Pons (tissue), 1 donor: ENCODE measurements around the gene MOB3B.
A peak's percentile ranks its signal among the peaks of the same experiment; 100 is the strongest.

Source experiments
- DNase-seq: peaks from one replicate; pipeline ENCODE4 v3.0.0-alpha.2; 2016; ENCODE audit warnings: low spot score

MOB3B gene

DNA sequence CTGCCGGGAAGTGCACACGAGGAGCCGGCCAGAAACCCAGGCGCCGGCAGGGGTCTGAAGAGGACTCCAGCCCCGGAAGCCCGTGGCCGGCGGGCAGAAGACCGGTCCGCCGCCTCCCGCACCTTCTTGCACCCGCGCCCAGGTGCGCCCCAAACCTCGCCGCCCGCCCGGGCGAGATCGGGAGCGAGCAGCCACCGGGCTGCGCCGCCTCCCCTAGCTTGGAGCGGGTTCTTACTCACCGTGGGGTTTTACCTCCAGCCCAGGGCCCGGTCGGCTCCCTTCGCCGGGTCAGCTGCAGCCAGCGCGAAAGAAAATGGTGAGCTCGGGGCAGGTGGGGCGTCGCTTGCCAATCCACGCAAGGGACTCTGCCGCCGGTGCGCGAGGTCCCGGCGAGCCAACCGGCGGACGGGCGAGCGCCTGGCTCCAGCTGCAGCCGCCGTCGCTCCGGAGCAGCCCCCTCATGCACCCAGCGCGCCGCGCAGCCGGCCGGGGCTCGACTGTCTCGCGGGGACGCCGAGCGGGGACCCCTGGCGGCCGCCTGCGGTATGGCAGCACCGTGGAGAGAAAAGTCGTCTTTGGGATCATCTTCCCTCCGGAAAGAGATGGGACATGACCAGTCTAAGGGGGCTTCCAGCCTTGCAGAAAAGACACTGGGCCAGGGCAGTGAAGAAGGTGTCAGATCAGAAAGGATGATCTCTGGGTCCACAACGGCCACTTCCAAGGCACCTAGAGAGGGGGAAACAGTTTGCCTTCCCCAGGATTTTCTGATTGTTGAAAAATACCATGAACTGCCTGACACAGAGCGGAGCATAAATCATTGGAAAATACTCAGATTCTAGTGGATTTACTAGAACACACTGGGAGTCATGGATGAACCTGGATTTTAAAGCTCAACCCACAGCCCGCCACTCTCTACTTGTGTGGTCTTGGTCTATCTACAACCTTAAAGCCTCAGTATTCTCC lies at the start of gene MOB3B:
Gene MOB3B (minus strand): TSS at position 499 of the 963 bp plus-strand sequence. CDS start 74,264 bp downstream, outside the sequence.
- DNase-seq = peak; percentile 78

DNA sequence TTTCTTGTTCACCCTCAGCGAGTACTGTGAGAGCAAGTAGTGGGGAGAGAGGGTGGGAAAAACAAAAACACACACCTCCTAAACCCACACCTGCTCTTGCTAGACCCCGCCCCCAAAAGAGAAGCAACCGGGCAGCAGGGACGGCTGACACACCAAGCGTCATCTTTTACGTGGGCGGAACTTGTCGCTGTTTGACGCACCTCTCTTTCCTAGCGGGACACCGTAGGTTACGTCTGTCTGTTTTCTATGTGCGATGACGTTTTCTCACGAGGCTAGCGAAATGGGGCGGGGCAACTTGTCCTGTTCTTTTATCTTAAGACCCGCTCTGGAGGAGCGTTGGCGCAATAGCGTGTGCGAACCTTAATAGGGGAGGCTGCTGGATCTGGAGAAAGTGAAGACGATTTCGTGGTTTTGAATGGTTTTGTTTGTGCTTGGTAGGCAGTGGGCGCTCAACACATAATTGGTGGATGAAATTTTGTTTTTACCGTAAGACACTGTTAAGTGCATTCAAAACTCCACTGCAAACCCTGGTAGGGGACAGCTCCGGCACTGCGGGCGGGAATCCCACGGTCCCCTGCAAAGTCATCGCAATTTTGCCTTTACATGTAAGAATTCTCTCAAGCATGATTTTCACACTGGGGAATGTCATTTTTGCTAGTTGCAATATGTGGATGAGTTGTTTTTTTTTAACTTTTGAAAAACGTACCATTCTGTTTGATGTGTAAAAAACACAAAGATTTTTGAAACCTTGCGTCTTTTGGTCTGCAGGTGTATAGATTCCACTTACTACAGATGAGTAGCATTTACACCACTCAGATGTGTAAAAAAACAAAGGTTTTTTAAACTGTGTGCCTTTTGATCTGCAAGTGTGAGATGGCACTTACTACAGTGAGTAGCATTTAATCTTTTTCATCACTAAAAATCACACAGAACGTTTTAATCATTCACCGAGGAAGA lies 44.3 kb upstream of the MOB3B start:
- peak; percentile 99 for DNase-seq

DNA sequence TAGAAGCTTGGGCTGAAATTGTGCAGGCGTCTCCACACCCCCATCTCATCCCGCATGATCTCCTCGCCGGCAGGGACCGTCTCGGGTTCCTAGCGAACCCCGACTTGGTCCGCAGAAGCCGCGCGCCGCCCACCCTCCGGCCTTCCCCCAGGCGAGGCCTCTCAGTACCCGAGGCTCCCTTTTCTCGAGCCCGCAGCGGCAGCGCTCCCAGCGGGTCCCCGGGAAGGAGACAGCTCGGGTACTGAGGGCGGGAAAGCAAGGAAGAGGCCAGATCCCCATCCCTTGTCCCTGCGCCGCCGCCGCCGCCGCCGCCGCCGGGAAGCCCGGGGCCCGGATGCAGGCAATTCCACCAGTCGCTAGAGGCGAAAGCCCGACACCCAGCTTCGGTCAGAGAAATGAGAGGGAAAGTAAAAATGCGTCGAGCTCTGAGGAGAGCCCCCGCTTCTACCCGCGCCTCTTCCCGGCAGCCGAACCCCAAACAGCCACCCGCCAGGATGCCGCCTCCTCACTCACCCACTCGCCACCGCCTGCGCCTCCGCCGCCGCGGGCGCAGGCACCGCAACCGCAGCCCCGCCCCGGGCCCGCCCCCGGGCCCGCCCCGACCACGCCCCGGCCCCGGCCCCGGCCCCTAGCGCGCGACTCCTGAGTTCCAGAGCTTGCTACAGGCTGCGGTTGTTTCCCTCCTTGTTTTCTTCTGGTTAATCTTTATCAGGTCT lies 43.5 kb upstream of the MOB3B start, which contains the start of gene C9orf72:
Gene C9orf72 (minus strand): TSS at position 564 of the 716 bp plus-strand sequence. CDS start 6,361 bp downstream, outside the sequence.
- DNase-seq = no peak

DNA sequence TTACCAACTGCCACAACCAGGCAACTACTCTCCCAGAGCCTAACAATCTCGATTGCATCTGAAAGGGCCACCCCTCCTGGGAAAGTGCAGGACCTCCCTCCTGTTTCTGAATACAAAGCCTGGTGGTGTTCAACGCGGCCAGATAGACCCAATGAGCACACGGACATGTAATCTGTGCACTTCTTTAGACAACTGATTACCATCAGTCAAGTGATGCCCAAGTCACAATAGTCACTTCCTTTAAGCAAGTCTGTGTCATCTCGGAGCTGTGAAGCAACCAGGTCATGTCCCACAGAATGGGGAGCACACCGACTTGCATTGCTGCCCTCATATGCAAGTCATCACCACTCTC lies 42.9 kb upstream of the MOB3B start:
- peak; percentile 85 for DNase-seq

DNA sequence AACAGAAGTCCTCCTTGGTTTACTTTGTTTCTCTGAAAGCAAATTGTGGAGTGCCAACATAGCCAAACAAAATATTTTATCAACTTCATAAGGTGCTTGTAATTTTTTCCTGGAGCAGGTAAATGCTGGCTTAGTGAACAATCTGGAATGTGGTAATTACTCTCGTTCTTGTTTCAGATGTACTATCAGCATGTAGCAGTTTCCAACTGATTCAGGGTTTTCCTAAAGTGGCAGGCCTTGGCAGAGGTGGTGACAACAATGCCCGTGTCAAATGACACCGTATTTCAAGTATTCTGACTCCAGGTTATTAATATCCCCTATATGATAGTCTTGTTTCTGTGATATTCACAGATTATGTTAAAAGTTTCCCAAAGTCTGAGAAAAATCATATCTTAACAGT lies 42.4 kb upstream of the MOB3B start:
- peak; percentile 23 for DNase-seq

DNA sequence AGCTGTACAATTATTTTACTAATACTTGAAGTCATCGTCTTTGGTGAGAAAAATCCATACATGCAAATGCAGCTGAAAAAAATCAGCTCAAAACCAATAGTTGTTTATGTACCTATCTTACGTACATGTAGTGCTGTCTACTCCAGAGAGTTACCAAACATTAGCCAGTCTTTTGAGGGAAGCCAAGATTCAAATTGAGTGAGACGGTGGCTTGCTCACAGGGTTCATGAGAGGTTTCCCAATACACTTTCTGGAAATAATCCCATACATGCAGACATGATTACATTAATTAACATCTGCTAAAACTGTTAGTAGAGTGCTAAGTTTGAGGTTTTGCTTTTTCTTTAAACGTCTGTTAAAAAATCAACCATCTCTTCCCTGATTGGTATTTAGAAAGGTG lies 41.4 kb upstream of the MOB3B start:
- DNase-seq = no peak

DNA sequence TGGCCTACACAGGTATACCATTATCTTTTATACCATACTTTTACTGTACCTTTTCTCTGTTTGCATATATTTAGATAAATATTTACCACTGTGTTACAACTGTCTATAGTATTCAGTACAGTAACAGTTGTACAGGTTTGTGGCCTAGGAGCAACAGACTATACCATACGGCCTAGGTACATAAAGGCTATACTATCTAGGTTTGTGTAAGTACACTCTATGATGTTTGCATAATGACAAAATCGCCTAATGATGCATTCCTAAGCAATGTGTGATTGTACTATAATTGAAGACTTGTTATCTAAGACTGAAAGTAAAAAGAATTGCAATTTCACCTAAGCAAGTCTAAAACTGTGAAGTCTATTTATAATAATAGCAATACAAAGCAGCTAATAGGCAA lies 39.8 kb upstream of the MOB3B start:
- no peak for DNase-seq

DNA sequence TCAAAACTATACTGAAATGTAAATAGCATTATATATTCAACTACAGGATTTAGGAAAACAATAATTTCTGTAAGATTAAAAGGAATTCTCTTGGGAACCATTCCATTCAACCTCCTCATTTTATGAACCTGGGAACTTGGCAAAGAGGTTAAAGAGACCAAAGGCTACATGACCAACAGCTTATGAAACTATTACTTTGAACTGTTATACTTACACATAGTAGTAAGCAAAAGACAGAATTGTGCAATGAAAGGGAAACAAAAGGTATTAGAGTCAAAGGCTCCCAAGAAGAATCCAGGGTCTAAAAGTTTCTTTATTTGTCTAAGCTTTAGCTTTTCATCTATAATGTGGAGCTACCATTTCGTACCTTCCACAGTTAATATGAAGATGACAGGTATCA lies 36.5 kb upstream of the MOB3B start:
- no peak for DNase-seq

DNA sequence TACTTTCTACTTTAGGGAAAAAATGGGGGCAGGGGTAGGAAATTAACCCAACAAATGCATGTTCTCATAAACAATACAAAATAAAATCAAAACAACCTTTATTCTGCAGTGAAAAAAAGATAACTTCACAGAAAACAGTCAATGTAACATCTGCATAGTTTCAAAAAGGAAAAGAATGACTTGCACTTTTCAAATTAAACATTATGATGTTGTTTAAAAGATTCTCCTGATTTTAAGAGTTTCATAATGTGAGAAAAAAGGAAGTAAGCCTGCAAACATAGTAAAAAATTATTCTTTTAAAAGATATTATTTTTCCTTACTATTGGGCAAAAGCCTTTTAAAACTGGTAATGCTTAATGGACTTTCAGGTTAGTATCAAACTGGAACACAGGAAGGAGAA lies 36.1 kb upstream of the MOB3B start:
- DNase-seq = no peak

DNA sequence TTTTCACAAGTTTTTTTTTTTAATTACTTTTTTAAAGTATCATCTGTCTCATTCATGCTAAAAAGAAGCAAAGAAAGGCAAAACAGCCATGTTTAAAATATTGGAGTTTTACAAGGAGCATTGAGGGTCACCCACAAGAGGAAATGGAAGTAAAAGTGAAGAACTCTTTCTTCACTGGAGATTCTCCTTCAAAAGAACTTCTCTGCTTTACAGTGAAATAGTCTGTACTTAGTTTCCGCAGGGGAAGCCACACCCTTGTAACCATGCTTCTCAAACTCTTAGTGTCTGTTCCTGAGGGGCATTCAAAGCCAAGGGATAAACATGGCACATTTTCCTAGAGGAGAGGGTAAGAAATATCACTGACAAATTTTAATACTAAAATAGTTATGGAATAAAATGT lies 35.1 kb upstream of the MOB3B start:
- DNase-seq = peak; percentile 49

DNA sequence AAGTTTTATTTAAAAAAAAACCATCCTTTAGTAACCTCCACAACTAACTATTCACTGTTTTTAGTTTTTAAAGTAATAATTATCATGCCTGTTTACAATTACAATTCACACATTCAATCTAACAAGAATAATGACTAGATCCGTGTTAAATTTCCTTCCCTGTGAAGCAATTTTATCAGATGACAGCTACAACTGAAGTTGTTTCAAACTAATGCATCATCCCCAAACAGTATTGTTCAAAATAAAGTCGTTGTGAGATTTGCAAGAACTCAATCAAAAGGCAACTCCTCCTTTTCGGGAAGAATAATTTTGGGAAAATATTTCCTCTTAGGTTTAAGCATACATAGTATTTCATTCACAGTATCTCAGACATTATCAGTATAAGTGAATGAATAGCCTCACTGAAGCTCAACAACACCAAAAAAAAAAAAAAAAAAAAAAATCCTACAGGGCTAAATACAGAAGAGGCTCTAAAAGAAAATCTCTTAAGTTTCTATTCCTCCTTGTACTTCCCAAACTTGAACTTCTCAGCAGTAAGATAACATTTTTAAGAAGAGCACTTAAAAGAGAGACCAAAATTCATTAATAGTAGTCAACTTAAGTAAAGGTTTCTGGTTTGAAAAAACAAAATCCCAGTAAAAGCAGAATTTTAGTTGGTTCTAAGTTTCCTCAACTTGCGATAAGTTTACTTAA lies 34.3 kb upstream of the MOB3B start:
- peak; percentile 54 for DNase-seq

DNA sequence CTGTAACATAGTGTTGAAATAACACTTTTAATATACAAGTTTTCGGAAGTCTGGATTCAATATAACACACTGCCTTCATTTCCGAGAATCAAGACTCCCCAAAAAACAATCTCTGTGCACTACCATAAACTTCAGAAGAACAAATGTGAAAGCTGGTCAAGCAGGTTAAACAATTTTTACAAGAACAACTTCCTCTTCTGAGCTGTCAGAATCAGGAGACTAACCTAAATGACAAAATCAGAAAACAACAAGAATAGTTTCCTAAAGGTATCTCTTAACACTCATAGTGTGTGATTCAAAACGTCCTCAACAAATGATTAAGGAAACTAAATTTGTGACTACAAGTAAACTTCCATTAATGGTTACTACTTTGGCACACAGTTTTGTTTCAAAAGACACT lies 32.1 kb upstream of the MOB3B start:
- no peak for DNase-seq

DNA sequence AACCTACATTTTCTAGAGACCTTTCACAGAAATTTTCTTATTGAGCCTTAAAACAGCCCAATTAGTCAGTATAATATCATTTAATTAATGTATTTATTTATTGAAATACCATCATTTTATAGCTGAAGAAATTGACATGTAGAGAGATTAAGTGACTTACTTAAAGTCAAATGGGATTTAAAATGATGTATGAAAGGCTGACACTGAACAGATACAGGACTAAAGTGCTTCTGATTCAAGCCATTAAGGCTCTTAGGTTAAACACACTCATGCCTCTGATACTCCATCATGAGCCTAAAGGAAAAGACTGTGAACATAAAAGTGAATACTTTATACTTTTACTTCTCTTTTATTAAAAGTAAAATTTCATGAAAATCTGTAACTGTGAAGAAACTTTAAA lies 30.8 kb upstream of the MOB3B start:
- no peak for DNase-seq

DNA sequence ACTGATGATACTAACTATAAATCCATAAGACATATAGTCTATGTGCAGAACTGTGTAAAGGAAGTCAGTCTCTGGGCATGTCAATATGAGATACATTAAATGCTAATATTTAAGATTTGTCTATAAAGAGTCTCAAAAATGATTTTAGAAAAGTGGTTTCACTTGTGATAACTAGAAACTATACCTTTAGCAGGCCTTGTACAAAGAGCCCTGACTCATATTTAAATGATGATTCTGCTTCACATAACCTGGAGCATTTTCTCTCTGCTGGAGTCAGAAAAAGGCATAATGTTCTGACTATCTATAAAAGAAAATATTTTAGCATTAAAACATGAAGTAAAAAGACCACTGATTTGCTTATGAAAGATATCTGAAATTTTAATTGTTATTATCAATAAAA lies 28.7 kb upstream of the MOB3B start:
- DNase-seq = no peak

DNA sequence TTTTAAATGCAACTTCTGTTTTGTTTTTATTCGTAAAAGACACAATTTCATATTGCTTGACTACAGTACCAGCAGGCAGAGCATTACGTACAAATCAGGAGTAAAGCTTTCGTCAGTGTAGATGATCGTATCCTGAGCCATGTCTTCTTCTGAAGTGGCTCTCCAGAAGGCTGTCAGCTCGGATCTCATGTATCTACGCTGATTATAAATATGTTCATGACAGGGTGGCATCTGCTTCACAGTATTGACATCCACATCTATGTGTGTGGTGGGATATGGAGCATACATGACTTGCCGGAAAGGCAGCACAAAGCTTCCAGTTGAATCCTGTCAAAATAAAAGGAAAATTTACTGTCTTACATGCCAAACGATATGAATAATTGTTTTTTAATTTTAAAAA lies 26.9 kb upstream of the MOB3B start:
- no peak for DNase-seq

DNA sequence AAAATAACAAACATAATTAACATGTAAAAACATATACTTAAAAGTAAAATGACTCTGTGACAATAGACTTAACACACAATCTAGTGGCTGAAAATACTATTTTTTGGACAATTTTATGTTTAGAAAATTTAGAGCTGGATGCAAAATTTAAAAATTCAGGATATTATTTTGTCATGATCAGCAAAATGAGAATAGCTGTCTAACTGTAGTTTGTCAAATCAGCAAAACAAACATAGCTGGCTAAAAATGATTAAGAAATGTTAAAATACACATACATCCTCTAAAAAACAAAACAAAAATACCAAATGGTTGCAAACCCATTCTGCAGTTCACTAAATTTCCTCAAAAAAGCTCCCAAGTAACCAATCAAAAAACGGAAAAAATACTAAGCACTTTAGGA lies 25.1 kb upstream of the MOB3B start:
- DNase-seq = no peak

DNA sequence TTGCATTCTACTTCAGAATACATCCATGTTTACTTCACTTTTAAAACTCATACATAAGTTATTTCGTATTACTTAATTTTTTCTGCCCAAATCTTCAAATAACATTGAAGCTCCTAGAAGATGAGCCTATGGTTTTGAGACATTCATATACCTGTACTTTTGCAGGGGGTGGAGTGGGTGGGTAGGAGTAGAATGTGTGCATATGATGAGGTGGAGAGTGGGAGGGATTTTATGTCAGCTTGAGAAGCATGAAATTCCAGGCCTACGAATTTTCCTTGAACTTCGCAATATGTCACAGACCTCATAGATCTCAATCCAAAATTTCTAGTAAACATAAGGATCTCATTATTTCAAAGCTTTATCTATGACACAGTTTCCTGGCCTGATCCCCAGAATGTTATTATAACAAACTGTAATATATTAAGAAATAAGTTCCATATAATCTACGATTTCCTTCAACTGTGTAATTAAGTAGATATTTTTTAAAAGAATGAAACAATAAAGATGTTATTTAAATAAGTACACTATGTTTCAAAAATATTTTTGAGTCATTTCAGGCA lies 19.7 kb upstream of the MOB3B start:
- DNase-seq = no peak

DNA sequence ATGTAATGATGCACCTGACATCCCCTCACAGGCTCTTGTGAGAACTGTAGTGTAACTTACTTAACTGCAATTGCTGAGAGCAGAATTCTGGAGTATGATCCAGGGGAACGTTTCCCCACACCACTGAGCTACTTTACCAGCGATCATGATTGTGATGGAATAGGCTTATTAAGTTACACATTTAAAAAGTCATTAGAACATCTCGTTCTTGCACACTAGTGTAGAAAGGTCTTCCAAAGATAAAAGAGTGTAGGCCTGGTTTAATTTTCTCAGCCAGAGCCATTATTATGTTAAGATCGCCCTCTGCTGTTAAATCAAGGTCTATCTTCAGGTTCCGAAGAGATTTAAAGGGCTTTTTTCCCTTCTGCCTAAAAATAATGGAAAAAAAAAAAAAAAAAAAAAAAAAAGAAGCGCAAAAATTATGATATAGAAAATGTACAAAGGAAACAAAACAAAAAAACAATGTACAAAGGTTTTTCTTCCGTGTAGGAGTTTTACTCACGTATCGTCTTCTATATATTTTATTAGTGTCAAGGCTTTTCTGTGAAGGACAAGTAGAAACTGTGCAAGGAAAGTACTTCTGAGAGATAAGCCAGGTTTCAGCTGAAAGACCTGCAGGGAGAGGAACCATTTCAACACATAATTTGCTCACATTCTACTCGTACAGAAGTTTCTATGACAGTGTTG lies 18.6 kb upstream of the MOB3B start:
- DNase-seq = peak; percentile 86

DNA sequence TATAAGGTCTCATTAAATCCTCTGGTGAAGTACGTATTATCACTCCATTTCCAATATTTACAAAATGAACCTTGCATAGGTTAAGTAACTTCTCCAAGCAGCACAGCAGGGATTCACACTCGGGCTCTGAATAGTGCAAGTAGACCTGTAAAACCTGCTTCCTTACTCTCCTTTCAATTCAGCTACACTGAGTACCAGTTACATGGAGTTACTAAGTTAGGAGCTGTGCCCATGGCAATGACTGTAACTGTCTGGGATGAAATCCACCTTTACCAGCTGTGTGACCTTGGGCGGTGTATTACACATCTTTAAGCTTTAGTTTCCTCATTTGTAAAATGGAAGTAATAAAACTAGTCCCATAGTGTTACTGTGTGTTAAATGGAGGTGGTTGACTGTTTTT lies 15.9 kb upstream of the MOB3B start:
- DNase-seq = no peak

DNA sequence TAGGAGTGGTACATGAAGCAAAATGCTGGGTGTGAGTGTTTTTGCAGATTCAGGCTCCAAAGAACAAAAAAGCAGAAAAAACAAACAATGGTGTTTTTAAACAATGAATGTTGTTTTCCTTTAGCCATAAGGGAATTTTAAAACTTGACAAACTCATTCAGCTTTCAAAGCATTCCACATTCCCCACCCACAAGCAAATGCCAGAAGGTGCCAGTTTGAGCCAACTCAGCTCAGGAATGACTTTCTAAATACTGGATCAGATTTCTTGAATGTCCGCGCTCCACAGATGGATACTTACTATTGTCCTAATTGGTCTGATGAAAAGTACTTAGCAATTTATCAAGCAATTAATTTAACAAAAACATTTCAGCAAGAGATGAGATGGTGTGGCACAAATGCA lies 12.9 kb upstream of the MOB3B start:
- DNase-seq = peak; percentile 34
